ENCODE data around the gene DCAF15. TPM values are rescaled to one million over a fixed set of nuclear protein-coding genes. Genes with fewer than 3 reads are reported as not detected.
"Not testable (repeated sequence)": the region's sequence is repeated elsewhere in the genome, so short reads cannot be mapped to it uniquely, and the experiment has no call there.

DCAF15 gene
- total RNA-seq, 1 donor from 2014 or later = 49.5 TPM

DNA sequence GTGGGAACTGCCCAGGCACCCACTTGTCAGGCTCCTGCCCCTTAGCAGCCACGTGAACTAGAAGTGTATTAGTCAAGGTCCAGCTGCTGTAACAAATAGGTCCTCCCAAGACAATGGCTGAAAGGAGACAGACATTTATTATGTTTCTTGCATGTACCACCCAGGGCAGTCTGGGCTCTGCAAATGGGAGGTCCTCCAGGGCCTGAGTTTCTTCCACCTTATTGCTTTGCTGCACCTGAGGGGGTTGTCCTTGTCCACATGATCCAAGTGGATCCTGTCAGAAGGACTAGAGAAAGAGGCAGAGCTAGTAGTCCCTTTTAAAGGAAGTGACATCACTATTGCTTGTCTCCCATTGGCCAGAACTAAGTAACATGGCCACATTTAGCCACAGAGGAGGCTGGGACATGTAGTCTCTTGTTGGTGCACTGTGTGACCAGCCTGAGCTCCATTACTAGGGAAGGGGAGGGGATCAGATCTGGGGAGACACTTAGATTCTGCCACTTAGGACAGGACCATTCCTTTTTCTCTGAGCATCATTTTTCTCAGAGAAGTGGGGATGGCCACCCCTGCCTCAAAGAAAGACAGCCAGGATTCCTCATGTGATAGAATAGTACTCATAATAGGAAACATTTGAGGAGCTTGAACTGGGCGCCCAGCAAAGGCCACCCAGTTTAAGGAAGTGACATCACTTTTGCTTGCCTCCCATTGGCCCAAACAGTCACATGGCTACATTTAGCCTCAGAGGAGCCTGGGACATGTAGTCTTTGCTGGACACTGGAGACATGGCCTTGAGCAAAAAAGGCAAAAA is 31.2 kb upstream of the DCAF15 start:
- DNase-seq (ENCODE audit: low read depth) = no peak
- H3K4me3 ChIP-seq (ENCODE audit: low read depth, low read length) = no peak overlapping the region

DNA sequence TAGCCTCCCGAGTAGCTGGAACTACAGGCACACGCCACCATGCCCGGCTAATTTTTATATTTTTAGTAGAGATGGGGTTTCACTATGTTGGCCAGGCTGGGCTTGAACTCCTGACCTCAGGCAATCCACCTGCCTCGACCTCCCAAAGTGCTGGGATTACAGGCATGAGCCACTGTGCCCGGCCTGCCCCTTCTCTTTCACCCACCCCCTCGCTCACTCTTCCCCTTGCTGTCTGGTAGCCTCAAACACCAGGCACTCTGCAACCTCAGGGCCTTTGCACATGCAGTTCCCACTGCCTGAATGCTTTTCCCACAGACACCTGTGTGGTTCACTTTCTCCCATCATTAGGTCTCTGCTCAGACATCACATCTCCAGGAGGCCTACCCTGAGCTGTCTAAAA is 30.2 kb upstream of the DCAF15 start:
- not testable (repeated sequence) for H3K4me3 ChIP-seq (ENCODE audit: low read depth, low read length); DNase-seq (ENCODE audit: low read depth)

More for the DNA sequence above, 31.2 kb upstream of the DCAF15 start:
- TF ChIP-seq, protein P1, sequence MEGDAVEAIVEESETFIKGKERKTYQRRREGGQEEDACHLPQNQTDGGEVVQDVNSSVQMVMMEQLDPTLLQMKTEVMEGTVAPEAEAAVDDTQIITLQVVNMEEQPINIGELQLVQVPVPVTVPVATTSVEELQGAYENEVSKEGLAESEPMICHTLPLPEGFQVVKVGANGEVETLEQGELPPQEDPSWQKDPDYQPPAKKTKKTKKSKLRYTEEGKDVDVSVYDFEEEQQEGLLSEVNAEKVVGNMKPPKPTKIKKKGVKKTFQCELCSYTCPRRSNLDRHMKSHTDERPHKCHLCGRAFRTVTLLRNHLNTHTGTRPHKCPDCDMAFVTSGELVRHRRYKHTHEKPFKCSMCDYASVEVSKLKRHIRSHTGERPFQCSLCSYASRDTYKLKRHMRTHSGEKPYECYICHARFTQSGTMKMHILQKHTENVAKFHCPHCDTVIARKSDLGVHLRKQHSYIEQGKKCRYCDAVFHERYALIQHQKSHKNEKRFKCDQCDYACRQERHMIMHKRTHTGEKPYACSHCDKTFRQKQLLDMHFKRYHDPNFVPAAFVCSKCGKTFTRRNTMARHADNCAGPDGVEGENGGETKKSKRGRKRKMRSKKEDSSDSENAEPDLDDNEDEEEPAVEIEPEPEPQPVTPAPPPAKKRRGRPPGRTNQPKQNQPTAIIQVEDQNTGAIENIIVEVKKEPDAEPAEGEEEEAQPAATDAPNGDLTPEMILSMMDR (conservative IDR thresholded peaks at IDR 0.05; ENCODE audit: low read depth, low read length) = no peak

DNA sequence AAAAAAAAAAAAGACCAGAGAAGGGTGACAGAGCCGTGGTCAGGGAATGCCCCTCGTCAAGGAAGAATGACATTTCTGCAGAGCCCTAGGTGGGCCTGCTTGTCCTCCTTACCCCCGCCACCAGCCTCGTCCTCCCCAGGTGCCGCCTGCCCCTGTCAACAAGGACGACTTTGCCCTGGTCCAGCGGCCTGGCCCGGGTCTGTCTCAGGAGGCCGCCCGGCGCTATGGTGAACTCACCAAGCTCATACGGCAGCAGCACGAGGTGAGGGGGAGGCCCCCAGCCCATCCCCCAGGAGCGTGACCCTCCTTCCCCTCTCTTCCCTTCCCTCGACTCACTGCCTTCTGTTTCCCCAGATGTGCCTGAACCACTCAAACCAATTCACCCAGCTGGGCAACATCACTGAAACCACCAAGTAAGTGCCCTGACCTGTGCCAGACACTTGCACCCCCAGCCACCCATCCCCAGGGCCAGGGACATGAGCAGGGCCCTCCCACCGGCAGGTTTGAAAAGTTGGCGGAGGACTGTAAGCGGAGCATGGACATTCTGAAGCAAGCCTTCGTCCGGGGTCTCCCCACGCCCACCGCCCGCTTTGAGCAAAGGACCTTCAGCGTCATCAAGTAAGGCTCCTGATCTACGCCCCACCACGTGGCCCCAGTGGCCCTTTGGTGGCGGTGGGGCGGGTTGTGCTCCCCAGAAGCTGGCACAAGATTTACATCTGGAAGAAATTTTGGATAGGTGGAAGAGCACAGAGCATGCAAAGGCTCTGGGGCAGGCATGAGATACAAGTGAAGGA is 28.9 kb upstream of the DCAF15 start:
- H3K4me3 ChIP-seq (ENCODE audit: low read depth, low read length) = no peak overlapping the region
- TF ChIP-seq, protein P1 (conservative IDR thresholded peaks at IDR 0.05; ENCODE audit: low read depth, low read length) = no peak
- DNase-seq (ENCODE audit: low read depth) = no peak

DNA sequence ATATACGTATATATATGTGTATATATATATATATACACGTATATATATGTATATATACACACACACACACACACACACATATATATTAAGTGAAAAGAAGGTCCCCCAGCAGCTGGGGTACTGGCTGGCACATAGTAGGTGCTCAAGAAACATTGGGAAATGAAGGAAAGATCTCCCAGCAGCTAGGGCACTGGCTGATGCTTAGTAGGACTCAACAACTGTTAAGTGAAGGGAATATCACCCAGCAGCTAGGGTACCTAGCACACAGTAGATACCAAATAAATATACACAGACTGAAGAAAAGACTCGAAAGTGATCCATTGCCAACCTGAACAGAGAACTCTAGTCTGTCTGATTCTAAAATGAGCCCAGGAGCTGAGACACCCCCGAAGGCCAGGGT is 26.3 kb upstream of the DCAF15 start:
- H3K4me3 ChIP-seq (ENCODE audit: low read depth, low read length) = no peak overlapping the region
- TF ChIP-seq, protein P1 (conservative IDR thresholded peaks at IDR 0.05; ENCODE audit: low read depth, low read length) = no peak
- DNase-seq (ENCODE audit: low read depth) = no peak

DNA sequence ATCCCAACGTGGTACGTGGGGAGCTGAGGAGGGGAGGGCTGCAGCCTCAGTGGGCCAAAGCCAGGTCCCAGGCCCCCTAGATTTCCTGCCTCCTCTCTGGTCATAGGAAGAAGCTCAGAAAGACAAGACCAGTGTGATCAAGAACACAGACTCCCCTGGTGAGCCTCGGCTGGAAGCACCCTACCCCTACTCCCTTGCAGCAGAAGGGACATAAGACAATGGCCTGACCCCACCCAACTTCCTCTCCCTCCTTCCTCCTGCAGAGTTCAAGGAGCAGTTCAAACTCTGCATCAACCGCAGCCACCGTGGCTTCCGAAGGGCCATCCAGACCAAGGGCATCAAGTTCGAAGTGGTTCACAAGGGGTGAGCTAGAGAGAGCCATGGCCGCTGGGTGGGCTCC is 25.6 kb upstream of the DCAF15 start:
- H3K4me3 ChIP-seq (ENCODE audit: low read depth, low read length) = no peak overlapping the region
- TF ChIP-seq, protein P1 (conservative IDR thresholded peaks at IDR 0.05; ENCODE audit: low read depth, low read length) = no peak
- no peak for DNase-seq (ENCODE audit: low read depth)

DNA sequence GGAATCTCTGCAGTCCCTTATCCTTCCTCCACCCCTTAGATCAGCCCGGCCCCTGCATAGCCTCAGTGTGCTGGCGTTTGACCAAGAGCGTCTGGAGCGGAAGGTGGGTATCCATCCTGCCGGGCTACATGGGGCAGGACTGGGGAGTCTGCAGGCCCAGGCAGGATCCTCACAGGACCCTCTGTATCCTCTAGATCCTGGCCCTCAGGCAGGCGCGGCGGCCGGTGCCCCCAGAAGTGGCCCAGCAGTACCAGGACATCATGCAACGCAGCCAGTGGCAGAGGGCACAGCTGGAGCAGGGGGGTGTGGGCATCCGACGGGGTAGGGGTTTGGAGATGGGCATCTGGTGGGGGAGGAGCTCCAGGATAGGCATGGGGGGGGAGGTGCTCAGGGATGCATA is 23.0 kb upstream of the DCAF15 start:
- H3K4me3 ChIP-seq (ENCODE audit: low read depth, low read length) = no peak overlapping the region
- no peak for DNase-seq (ENCODE audit: low read depth)
- TF ChIP-seq, protein P1 (conservative IDR thresholded peaks at IDR 0.05; ENCODE audit: low read depth, low read length) = no peak

DNA sequence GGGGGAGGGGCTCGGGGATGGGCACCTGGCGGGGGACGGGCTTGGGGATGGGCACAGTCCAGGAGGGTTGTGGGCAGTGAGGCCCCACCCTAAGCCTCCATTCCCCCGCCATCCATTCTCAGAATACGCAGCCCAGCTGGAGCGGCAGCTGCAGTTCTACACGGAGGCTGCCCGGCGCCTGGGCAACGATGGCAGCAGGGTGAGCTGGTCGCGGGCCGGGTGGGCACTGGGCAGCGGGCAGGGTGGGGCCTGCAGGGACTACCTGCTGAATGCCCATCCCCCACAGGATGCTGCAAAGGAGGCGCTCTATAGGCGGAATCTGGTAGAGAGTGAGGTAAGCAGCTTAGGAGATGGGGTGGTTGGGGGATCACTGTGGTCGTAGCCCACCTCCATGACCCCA is 22.4 kb upstream of the DCAF15 start:
- DNase-seq (ENCODE audit: low read depth) = no peak
- H3K4me3 ChIP-seq (ENCODE audit: low read depth, low read length) = no peak overlapping the region
- TF ChIP-seq, protein P1 (conservative IDR thresholded peaks at IDR 0.05; ENCODE audit: low read depth, low read length) = no peak

Measured in epithelial cell of proximal tubule (primary cell).